Measurements from ENCODE around the gene ING1.

- no peak for TF ChIP-seq SUZ12 (IDR thresholded peaks at IDR 0.05; ENCODE audit: extremely low read depth, insufficient read depth, insufficient read length)
- no peak for TF ChIP-seq ZNF274 (IDR thresholded peaks at IDR 0.05; ENCODE audit: low read depth, low read length)
- no peak for TF ChIP-seq YY1 (IDR thresholded peaks at IDR 0.05; ENCODE audit: insufficient read depth, insufficient read length)
These were observed 1.2 kb upstream of the ING1 start for GRCh38 chr13:110712081-110712848.

Data from NT2/D1 (cell line).